ENCODE measurements around the gene GALR3. TPM values are rescaled to one million over a fixed set of nuclear protein-coding genes. Genes with fewer than 3 reads are reported as not detected.
A peak's percentile ranks its signal among the peaks of the same experiment; 100 is the strongest.

Gene GALR3
- total RNA-seq, 1 donor from 2014 or later = not detected

- Mint-ChIP-seq H3K27ac (ENCODE audit: unreplicated experiment) (peak overlapping the region; percentile 97), H3K36me3 (ENCODE audit: low read depth, unreplicated experiment) (peaks cover 11% of the 10 kb centered on the region), H3K4me1 (ENCODE audit: low read depth, unreplicated experiment) (peaks cover 12% of the 10 kb centered on the region), H3K9me3 (ENCODE audit: unreplicated experiment) (peaks cover 11% of the 10 kb centered on the region), H3K27me3 (ENCODE audit: low read depth, unreplicated experiment) (no peaks in the 10 kb centered on the region), H3K4me3 (ENCODE audit: unreplicated experiment) (peak overlapping the region; percentile 93)
- DNase-seq (ENCODE audit: low read depth) (no peak), FAIRE-seq (no peak)
- Histone ChIP-seq H3K27me3 (ENCODE audit: insufficient read depth, low read length) (no peaks in the 10 kb centered on the region), H3K27ac (ENCODE audit: low read depth, low read length) (peak overlapping the region; percentile 86), H3K4me2 (ENCODE audit: low read length) (peak overlapping the region; percentile 100), H3K9me3 (ENCODE audit: insufficient read depth, low read depth, low read length) (no peaks in the 10 kb centered on the region), H3K36me3 (ENCODE audit: insufficient read depth, low read length) (peaks cover 26% of the 10 kb centered on the region), H4K20me1 (ENCODE audit: insufficient read depth, low read length) (peaks cover 33% of the 10 kb centered on the region), H3K9ac (ENCODE audit: low read length) (peak overlapping the region; percentile 97), H3K4me1 (ENCODE audit: insufficient read depth, low read length) (peaks cover 14% of the 10 kb centered on the region), H2AFZ (ENCODE audit: low read depth, low read length) (peak overlapping the region; percentile 92), H3K4me3 (ENCODE audit: insufficient read depth, low read depth, low read length) (peak overlapping the region; percentile 100), H3K79me2 (ENCODE audit: insufficient read depth, low read length) (peaks cover 55% of the 10 kb centered on the region)
- TF ChIP-seq EZH2 (IDR thresholded peaks at IDR 0.05; ENCODE audit: insufficient read depth, low read length) = no peak
- no peak for TF ChIP-seq CTCF (IDR thresholded peaks at IDR 0.05; ENCODE audit: insufficient read depth, low read depth, low read length)
These were observed 25.5 kb downstream of the GALR3 start for GRCh38 chr22:37848587-37849088.

GRCh38 chr22:37849089-37849751 lies 26.0 kb downstream of the GALR3 start, which contains the start of gene EIF3L:
Gene EIF3L (plus strand): TSS chr22:37849419. CDS start chr22:37849450, 31 bp downstream.
- H3K27me3 Mint-ChIP-seq (ENCODE audit: low read depth, unreplicated experiment) = no peaks in the 10 kb centered on the region
- Histone ChIP-seq H3K4me1 (ENCODE audit: insufficient read depth, low read length) (peaks cover 14% of the 10 kb centered on the region), H3K4me2 (ENCODE audit: low read length) (peak within 1 kb of the TSS; percentile 100), H4K20me1 (ENCODE audit: insufficient read depth, low read length) (peaks cover 38% of the 10 kb centered on the region), H3K9ac (ENCODE audit: low read length) (peak within 1 kb of the TSS; percentile 97), H3K79me2 (ENCODE audit: insufficient read depth, low read length) (peaks cover 61% of the 10 kb centered on the region), H3K27ac (ENCODE audit: low read depth, low read length) (peak within 1 kb of the TSS; percentile 86), H2AFZ (ENCODE audit: low read depth, low read length) (peak within 1 kb of the TSS; percentile 92), H3K27me3 (ENCODE audit: insufficient read depth, low read length) (no peaks in the 10 kb centered on the region), H3K4me3 (ENCODE audit: insufficient read depth, low read depth, low read length) (peak within 1 kb of the TSS; percentile 100), H3K36me3 (ENCODE audit: insufficient read depth, low read length) (peaks cover 31% of the 10 kb centered on the region), H3K9me3 (ENCODE audit: insufficient read depth, low read depth, low read length) (no peaks in the 10 kb centered on the region)
- peak within 1 kb of the TSS; percentile 97 for H3K27ac Mint-ChIP-seq (ENCODE audit: unreplicated experiment)
- peak within 1 kb of the TSS; percentile 93 for H3K4me3 Mint-ChIP-seq (ENCODE audit: unreplicated experiment)
- FAIRE-seq (no peak), DNase-seq (ENCODE audit: low read depth) (peak; percentile 78)
- H3K4me1 Mint-ChIP-seq (ENCODE audit: low read depth, unreplicated experiment) = peaks cover 12% of the 10 kb centered on the region
- peaks cover 11% of the 10 kb centered on the region for H3K9me3 Mint-ChIP-seq (ENCODE audit: unreplicated experiment)
- TF ChIP-seq CTCF (IDR thresholded peaks at IDR 0.05; ENCODE audit: insufficient read depth, low read depth, low read length) (no peak), EZH2 (IDR thresholded peaks at IDR 0.05; ENCODE audit: insufficient read depth, low read length) (no peak)
- peaks cover 13% of the 10 kb centered on the region for H3K36me3 Mint-ChIP-seq (ENCODE audit: low read depth, unreplicated experiment)

- peaks cover 54% of the 10 kb centered on the region for H4K20me1 ChIP-seq (ENCODE audit: insufficient read depth, low read length)
- H3K9ac ChIP-seq (ENCODE audit: low read length) = peak overlapping the region; percentile 97
- Mint-ChIP-seq H3K9me3 (ENCODE audit: unreplicated experiment) (peaks cover 4% of the 10 kb centered on the region), H3K4me3 (ENCODE audit: unreplicated experiment) (peak overlapping the region; percentile 93), H3K27ac (ENCODE audit: unreplicated experiment) (no peak overlapping the region), H3K27me3 (ENCODE audit: low read depth, unreplicated experiment) (no peaks in the 10 kb centered on the region), H3K4me1 (ENCODE audit: low read depth, unreplicated experiment) (peaks cover 20% of the 10 kb centered on the region), H3K36me3 (ENCODE audit: low read depth, unreplicated experiment) (peaks cover 16% of the 10 kb centered on the region)
- no peak overlapping the region for H3K4me3 ChIP-seq (ENCODE audit: insufficient read depth, low read depth, low read length)
- H3K9me3 ChIP-seq (ENCODE audit: insufficient read depth, low read depth, low read length) = no peaks in the 10 kb centered on the region
- H2AFZ ChIP-seq (ENCODE audit: low read depth, low read length) = no peak overlapping the region
- DNase-seq (ENCODE audit: low read depth) = no peak
- no peaks in the 10 kb centered on the region for H3K27me3 ChIP-seq (ENCODE audit: insufficient read depth, low read length)
- H3K4me1 ChIP-seq (ENCODE audit: insufficient read depth, low read length) = peaks cover 14% of the 10 kb centered on the region
- no peak overlapping the region for H3K27ac ChIP-seq (ENCODE audit: low read depth, low read length)
- TF ChIP-seq CTCF (IDR thresholded peaks at IDR 0.05; ENCODE audit: insufficient read depth, low read depth, low read length) = no peak
- no peak for TF ChIP-seq EZH2 (IDR thresholded peaks at IDR 0.05; ENCODE audit: insufficient read depth, low read length)
- H3K36me3 ChIP-seq (ENCODE audit: insufficient read depth, low read length) = peaks cover 45% of the 10 kb centered on the region
- FAIRE-seq = no peak
- peaks cover 76% of the 10 kb centered on the region for H3K79me2 ChIP-seq (ENCODE audit: insufficient read depth, low read length)
- peak overlapping the region; percentile 100 for H3K4me2 ChIP-seq (ENCODE audit: low read length)
These were observed 27.6 kb downstream of the GALR3 start for GRCh38 chr22:37850801-37851200.

Measured in astrocyte (in vitro differentiated cells and primary cell).